ENCODE data around the gene RING1.

Gene RING1

DNA sequence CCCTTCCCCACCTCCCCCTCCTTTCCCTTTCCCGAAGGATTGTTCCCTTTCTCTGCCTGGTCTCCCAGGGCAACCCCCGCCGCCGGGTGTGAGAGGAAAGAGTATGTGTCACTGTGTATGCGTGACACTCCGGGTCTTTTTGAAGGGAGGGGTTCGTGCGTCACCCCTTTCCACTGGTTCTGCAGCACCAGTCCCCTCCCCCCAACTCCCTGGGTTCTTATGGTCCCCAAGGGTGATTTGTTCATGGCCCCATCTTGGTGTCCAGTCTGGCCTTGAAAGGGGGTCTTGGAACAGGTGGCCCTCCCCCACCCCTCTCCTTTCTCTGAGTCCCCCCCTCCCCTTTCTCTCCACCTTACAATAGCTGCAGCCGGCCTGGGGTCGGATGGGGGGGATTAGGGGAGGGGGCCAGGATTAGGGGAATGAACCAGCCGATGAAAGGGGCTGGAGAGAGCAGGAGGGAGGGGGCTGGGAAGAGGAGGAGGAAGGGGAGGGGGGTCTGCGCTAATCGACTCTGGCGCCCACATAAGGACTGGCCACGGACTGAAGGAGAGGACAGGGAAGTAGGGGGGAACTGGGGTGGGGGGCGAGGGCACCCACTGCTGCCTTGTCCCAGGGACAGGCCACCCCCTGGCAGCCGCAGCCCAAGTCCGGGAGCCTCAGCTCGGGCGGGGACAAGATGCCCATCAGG lies 1.3 kb upstream of the RING1 start:
- DNase-seq, result no peak
- Histone ChIP-seq H3K27ac (ENCODE audit: insufficient read depth in 1 of 2, low read depth in 1 of 2, low read length in 2 of 2, poor library complexity in 1 of 2, severe bottlenecking in 2 of 2) (no peak overlapping the region), H3K36me3 (ENCODE audit: control insufficient read depth in 4 of 4, insufficient read depth in 4 of 4, low read length in 3 of 4) (peaks cover 3 to 44% (median 30%) of the 10 kb centered on the region in 4 experiments), H3K9me3 (ENCODE audit: control extremely low read depth in 1 of 5, control insufficient read depth in 4 of 5, insufficient read depth in 2 of 5, low read depth in 1 of 5, low read length in 4 of 5) (no peaks in the 10 kb centered on the region), H3K4me1 (ENCODE audit: control extremely low read depth in 1 of 4, control insufficient read depth in 4 of 4, insufficient read depth in 4 of 4, low read length in 3 of 4) (peaks cover 5 to 43% (median 31%) of the 10 kb centered on the region in 4 experiments), H3K4me3 (ENCODE audit: control insufficient read depth in 1 of 7, extremely low read depth in 1 of 7, insufficient read depth in 4 of 7, low read depth in 2 of 7, low read length in 6 of 7) (peak overlapping the region in 6 of 7 experiments; percentile 66 to 97 (median 86)), H3K27me3 (replicated peaks in 2 of 5; ENCODE audit: control insufficient read depth in 4 of 5, insufficient read depth in 5 of 5, low read length in 4 of 5) (no peaks in the 10 kb centered on the region)
- CTCF ChIA-PET, result interaction anchor here (1.2 kb wide), 1 partner anchor 40 kb away, joined by 4 read pairs; no protein-coding TSS in a partner anchor
- POLR2A ChIA-PET, result interaction anchor here (1.1 kb wide), 1 partner anchor 63 kb away, joined by 3 read pairs; no protein-coding TSS in a partner anchor
- WGBS (ENCODE audit: insufficient coverage), result 12% methylated on average over 6 of the region's 20 CpGs

DNA sequence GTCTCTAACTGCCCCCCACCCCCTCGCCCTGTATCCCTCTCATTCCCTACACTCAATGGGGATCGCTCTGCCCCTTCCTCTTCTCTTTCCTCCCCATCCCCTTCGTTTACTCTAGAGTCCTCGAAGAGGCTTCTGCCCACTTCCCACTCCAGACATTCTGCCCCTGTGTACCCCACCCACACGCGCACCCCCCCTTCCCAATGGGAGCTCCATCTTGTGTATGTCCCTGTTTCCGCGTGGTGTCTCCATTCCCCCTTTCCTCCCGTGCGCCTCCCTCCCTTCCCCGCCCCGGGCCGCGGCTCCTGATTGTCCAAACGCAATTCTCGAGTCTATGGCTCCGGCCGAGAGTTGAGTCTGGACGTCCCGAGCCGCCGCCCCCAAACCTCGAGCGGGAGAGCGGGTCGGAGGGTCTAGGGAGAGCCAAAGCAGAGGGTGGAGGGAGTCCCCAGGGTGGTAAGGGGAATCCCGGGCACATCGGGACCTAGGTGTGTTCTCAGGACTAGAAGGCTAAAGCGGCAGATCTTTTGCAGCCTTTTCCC lies 679 bp upstream of the RING1 start:
- whole genome bisulfite sequencing (ENCODE audit: insufficient coverage), result 2% methylated on average over 22 of the region's 29 CpGs
- Histone ChIP-seq H3K4me3 (ENCODE audit: control insufficient read depth in 1 of 7, extremely low read depth in 1 of 7, insufficient read depth in 4 of 7, low read depth in 2 of 7, low read length in 6 of 7) (peak overlapping the region; percentile 66 to 97 (median 83)), H3K9me3 (ENCODE audit: control extremely low read depth in 1 of 5, control insufficient read depth in 4 of 5, insufficient read depth in 2 of 5, low read depth in 1 of 5, low read length in 4 of 5) (no peaks in the 10 kb centered on the region), H3K36me3 (ENCODE audit: control insufficient read depth in 4 of 4, insufficient read depth in 4 of 4, low read length in 3 of 4) (peaks cover 3 to 42% (median 25%) of the 10 kb centered on the region in 4 experiments), H3K4me1 (ENCODE audit: control extremely low read depth in 1 of 4, control insufficient read depth in 4 of 4, insufficient read depth in 4 of 4, low read length in 3 of 4) (peaks cover 5 to 38% (median 31%) of the 10 kb centered on the region in 4 experiments), H3K27me3 (replicated peaks in 2 of 5; ENCODE audit: control insufficient read depth in 4 of 5, insufficient read depth in 5 of 5, low read length in 4 of 5) (no peaks in the 10 kb centered on the region), H3K27ac (ENCODE audit: insufficient read depth in 1 of 2, low read depth in 1 of 2, low read length in 2 of 2, poor library complexity in 1 of 2, severe bottlenecking in 2 of 2) (peak overlapping the region; percentile 85 to 97)
- CTCF ChIA-PET, result interaction anchor here (1.2 to 3.3 kb wide), 4 partner anchors 10 to 41 kb away, joined by 4 to 14 read pairs (median 4); no protein-coding TSS in a partner anchor
- DNase-seq, result no peak
- POLR2A ChIA-PET, result interaction anchor here (1.1 kb wide), 1 partner anchor 64 kb away, joined by 3 read pairs; no protein-coding TSS in a partner anchor

DNA sequence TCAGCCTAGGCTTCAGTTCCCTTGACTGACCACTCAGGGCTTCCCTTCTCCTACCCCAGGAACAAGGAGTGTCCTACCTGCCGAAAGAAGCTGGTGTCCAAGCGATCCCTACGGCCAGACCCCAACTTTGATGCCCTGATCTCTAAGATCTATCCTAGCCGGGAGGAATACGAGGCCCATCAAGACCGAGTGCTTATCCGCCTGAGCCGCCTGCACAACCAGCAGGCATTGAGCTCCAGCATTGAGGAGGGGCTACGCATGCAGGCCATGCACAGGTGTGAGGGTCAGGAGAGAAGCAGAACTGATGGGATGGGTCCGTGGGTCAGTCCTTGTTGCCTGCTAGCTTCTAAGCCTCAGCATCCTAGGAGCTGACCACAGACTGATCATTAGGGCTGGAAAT lies 1.6 kb downstream of the RING1 start:
- Histone ChIP-seq H3K9me3 (ENCODE audit: control extremely low read depth in 1 of 5, control insufficient read depth in 4 of 5, insufficient read depth in 2 of 5, low read depth in 1 of 5, low read length in 4 of 5) (no peaks in the 10 kb centered on the region), H3K4me1 (ENCODE audit: control extremely low read depth in 1 of 4, control insufficient read depth in 4 of 4, insufficient read depth in 4 of 4, low read length in 3 of 4) (peaks cover 8 to 40% (median 36%) of the 10 kb centered on the region in 4 experiments), H3K27ac (ENCODE audit: insufficient read depth in 1 of 2, low read depth in 1 of 2, low read length in 2 of 2, poor library complexity in 1 of 2, severe bottlenecking in 2 of 2) (no peak overlapping the region), H3K36me3 (ENCODE audit: control insufficient read depth in 4 of 4, insufficient read depth in 4 of 4, low read length in 3 of 4) (peaks cover 2 to 26% (median 13%) of the 10 kb centered on the region in 4 experiments), H3K4me3 (ENCODE audit: control insufficient read depth in 1 of 7, extremely low read depth in 1 of 7, insufficient read depth in 4 of 7, low read depth in 2 of 7, low read length in 6 of 7) (no peak overlapping the region), H3K27me3 (replicated peaks in 2 of 5; ENCODE audit: control insufficient read depth in 4 of 5, insufficient read depth in 5 of 5, low read length in 4 of 5) (peaks cover 0 to 2% (median 0%) of the 10 kb centered on the region in 5 experiments)
- CTCF ChIA-PET, result interaction anchor here (0.7 to 3.3 kb wide), 7 partner anchors 10 to 518 kb away, joined by 3 to 14 read pairs (median 3); no protein-coding TSS in a partner anchor
- 95% methylated on average over 10 of the region's 10 CpGs for WGBS (ENCODE audit: insufficient coverage)
- DNase-seq, result no peak
- POLR2A ChIA-PET, result interaction anchor here (0.6 kb wide), 1 partner anchor 71 kb away, joined by 4 read pairs; no protein-coding TSS in a partner anchor

DNA sequence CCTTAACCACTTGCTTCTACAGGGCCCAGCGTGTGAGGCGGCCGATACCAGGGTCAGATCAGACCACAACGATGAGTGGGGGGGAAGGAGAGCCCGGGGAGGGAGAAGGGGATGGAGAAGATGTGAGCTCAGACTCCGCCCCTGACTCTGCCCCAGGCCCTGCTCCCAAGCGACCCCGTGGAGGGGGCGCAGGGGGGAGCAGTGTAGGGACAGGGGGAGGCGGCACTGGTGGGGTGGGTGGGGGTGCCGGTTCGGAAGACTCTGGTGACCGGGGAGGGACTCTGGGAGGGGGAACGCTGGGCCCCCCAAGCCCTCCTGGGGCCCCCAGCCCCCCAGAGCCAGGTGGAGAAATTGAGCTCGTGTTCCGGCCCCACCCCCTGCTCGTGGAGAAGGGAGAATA lies 2.8 kb downstream of the RING1 start:
- POLR2A ChIA-PET, result no interaction called here

DNA sequence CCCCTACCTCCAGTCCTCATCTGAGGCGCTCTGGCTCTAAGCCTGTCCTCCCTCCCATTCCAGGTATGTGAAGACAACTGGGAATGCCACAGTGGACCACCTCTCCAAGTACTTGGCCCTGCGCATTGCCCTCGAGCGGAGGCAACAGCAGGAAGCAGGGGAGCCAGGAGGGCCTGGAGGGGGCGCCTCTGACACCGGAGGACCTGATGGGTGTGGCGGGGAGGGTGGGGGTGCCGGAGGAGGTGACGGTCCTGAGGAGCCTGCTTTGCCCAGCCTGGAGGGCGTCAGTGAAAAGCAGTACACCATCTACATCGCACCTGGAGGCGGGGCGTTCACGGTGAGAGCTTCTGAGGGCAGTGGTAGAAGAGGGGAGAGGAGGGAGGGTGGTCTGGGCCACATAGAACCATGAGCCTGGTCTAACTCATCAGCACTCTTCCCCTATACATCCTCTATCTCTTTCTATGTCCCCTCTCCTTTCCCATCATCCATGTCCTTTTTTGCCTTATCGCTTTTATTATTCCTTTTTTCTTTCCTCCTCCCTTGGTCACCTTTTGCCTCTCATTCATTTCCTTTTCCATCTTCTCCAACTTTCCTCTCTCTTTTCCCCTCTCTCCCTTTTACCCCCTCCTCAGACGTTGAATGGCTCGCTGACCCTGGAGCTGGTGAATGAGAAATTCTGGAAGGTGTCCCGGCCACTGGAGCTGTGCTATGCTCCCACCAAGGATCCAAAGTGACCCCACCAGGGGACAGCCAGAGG lies 3.5 kb downstream of the RING1 start:
- ChIA-PET CTCF (interaction anchor here (1.1 to 2.6 kb wide), 4 partner anchors 9 to 37 kb away, joined by 3 to 9 read pairs (median 4); no protein-coding TSS in a partner anchor), POLR2A (interaction anchor here (0.5 kb wide), 2 partner anchors 86 to 112 kb away, joined by 3 read pairs; no protein-coding TSS in a partner anchor)
- WGBS (ENCODE audit: insufficient coverage), result 93% methylated on average over 3 of the region's 18 CpGs
- Histone ChIP-seq H3K36me3 (ENCODE audit: control insufficient read depth in 4 of 4, insufficient read depth in 4 of 4, low read length in 3 of 4) (peaks cover 2 to 26% (median 13%) of the 10 kb centered on the region in 4 experiments), H3K4me1 (ENCODE audit: control extremely low read depth in 1 of 4, control insufficient read depth in 4 of 4, insufficient read depth in 4 of 4, low read length in 3 of 4) (peaks cover 8 to 33% (median 29%) of the 10 kb centered on the region in 4 experiments), H3K4me3 (ENCODE audit: control insufficient read depth in 1 of 7, extremely low read depth in 1 of 7, insufficient read depth in 4 of 7, low read depth in 2 of 7, low read length in 6 of 7) (no peak overlapping the region), H3K27me3 (replicated peaks in 2 of 5; ENCODE audit: control insufficient read depth in 4 of 5, insufficient read depth in 5 of 5, low read length in 4 of 5) (peaks cover 0 to 2% (median 0%) of the 10 kb centered on the region in 5 experiments), H3K9me3 (ENCODE audit: control extremely low read depth in 1 of 5, control insufficient read depth in 4 of 5, insufficient read depth in 2 of 5, low read depth in 1 of 5, low read length in 4 of 5) (no peaks in the 10 kb centered on the region), H3K27ac (ENCODE audit: insufficient read depth in 1 of 2, low read depth in 1 of 2, low read length in 2 of 2, poor library complexity in 1 of 2, severe bottlenecking in 2 of 2) (no peak overlapping the region)
- no peak for DNase-seq

More for the DNA sequence above, 2.8 kb downstream of the RING1 start:
- CTCF ChIA-PET, result interaction anchor here (1.1 to 2.6 kb wide), 5 partner anchors 8 to 37 kb away, joined by 3 to 9 read pairs (median 4); no protein-coding TSS in a partner anchor
- peaks cover 8 to 33% (median 29%) of the 10 kb centered on the region in 4 experiments for H3K4me1 ChIP-seq (ENCODE audit: control extremely low read depth in 1 of 4, control insufficient read depth in 4 of 4, insufficient read depth in 4 of 4, low read length in 3 of 4)
- H3K27ac ChIP-seq (ENCODE audit: insufficient read depth in 1 of 2, low read depth in 1 of 2, low read length in 2 of 2, poor library complexity in 1 of 2, severe bottlenecking in 2 of 2), result no peak overlapping the region
- peaks cover 2 to 26% (median 13%) of the 10 kb centered on the region in 4 experiments for H3K36me3 ChIP-seq (ENCODE audit: control insufficient read depth in 4 of 4, insufficient read depth in 4 of 4, low read length in 3 of 4)
- H3K9me3 ChIP-seq (ENCODE audit: control extremely low read depth in 1 of 5, control insufficient read depth in 4 of 5, insufficient read depth in 2 of 5, low read depth in 1 of 5, low read length in 4 of 5), result no peaks in the 10 kb centered on the region
- no peak for DNase-seq
- WGBS (ENCODE audit: insufficient coverage), result 98% methylated on average over 7 of the region's 17 CpGs
- no peak overlapping the region for H3K4me3 ChIP-seq (ENCODE audit: control insufficient read depth in 1 of 7, extremely low read depth in 1 of 7, insufficient read depth in 4 of 7, low read depth in 2 of 7, low read length in 6 of 7)
- peaks cover 0 to 2% (median 0%) of the 10 kb centered on the region in 5 experiments for H3K27me3 ChIP-seq (replicated peaks in 2 of 5; ENCODE audit: control insufficient read depth in 4 of 5, insufficient read depth in 5 of 5, low read length in 4 of 5)

DNA sequence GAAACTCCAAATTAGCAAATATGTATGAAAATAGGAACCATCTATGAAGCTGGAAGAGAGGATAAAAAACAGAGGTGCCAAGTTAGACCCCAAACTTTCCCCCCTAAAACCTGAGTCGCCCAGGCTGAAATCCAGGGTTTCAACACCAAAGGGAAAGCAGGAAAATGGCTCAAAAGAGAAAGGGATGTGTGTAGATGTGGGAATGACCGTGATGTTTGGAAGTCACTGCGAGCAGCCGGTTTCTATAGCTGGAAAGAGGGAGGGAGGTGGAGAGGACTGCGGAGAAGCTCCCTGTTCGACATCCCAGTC lies 4.5 kb downstream of the RING1 start:
- H3K27me3 ChIP-seq (replicated peaks in 2 of 5; ENCODE audit: control insufficient read depth in 4 of 5, insufficient read depth in 5 of 5, low read length in 4 of 5), result peaks cover 0 to 2% (median 0%) of the 10 kb centered on the region in 5 experiments
- WGBS (ENCODE audit: insufficient coverage), result 0% methylated on average over 3 of the region's 6 CpGs
- DNase-seq, result no peak
- peaks cover 2 to 26% (median 13%) of the 10 kb centered on the region in 4 experiments for H3K36me3 ChIP-seq (ENCODE audit: control insufficient read depth in 4 of 4, insufficient read depth in 4 of 4, low read length in 3 of 4)
- POLR2A ChIA-PET, result interaction anchor here (0.5 kb wide), 1 partner anchor 113 kb away, joined by 3 read pairs; no protein-coding TSS in a partner anchor
- H3K4me1 ChIP-seq (ENCODE audit: control extremely low read depth in 1 of 4, control insufficient read depth in 4 of 4, insufficient read depth in 4 of 4, low read length in 3 of 4), result peaks cover 8 to 27% (median 23%) of the 10 kb centered on the region in 4 experiments
- H3K4me3 ChIP-seq (ENCODE audit: control insufficient read depth in 1 of 7, extremely low read depth in 1 of 7, insufficient read depth in 4 of 7, low read depth in 2 of 7, low read length in 6 of 7), result peak overlapping the region in 6 of 7 experiments; percentile 59 to 78 (median 68)
- no peaks in the 10 kb centered on the region for H3K9me3 ChIP-seq (ENCODE audit: control extremely low read depth in 1 of 5, control insufficient read depth in 4 of 5, insufficient read depth in 2 of 5, low read depth in 1 of 5, low read length in 4 of 5)
- H3K27ac ChIP-seq (ENCODE audit: insufficient read depth in 1 of 2, low read depth in 1 of 2, low read length in 2 of 2, poor library complexity in 1 of 2, severe bottlenecking in 2 of 2), result peak overlapping the region in 1 of 2 experiments; percentile 21
- CTCF ChIA-PET, result interaction anchor here (0.6 kb wide), 1 partner anchor 194 kb away, joined by 3 read pairs; no protein-coding TSS in a partner anchor
